Activated CD8-positive, alpha-beta memory T cell treated with anti-CD3 and anti-CD28 coated beads for 36 hours (primary cell): ENCODE results near the gene RABGAP1L. TPM values are rescaled to one million over a fixed set of nuclear protein-coding genes. Genes with fewer than 3 reads are reported as not detected.
"Not testable (repeated sequence)": the region's sequence is repeated elsewhere in the genome, so short reads cannot be mapped to it uniquely, and the experiment has no call there.

ENCODE experiments used
- CTCF ChIA-PET: fragments of 350-600 bp; sonication (Branson Sonifier 250); formaldehyde crosslinking; loops from one replicate; lab custom pipeline; 2021; ENCODE audit warnings: antibody characterized with exemption; lab: Charles Lee
- POLR2A ChIA-PET: fragments of 350-600 bp; sonication (Branson Sonifier 250); formaldehyde crosslinking; loops from one replicate; lab custom pipeline; 2021; ENCODE audit warnings: antibody characterized with exemption; lab: Charles Lee
- total RNA-seq, 2 experiments: library from RNA; stranded (reverse); gene quantifications; one replicate each; pipeline ENCODE4 v1.2.3, GENCODE V29; 2021

The RABGAP1L gene
- total RNA-seq, 2 experiments from 2014 or later = 31.8 to 33.4 TPM

GRCh38 chr1:174219606-174220370 is 60.5 kb downstream of the RABGAP1L start:
- CTCF ChIA-PET = interaction anchor here (0.5 to 0.9 kb wide), 2 partner anchors 42 to 64 kb away, joined by 3 to 4 read pairs; no protein-coding TSS in a partner anchor
- POLR2A ChIA-PET = no interaction called here

DNA sequence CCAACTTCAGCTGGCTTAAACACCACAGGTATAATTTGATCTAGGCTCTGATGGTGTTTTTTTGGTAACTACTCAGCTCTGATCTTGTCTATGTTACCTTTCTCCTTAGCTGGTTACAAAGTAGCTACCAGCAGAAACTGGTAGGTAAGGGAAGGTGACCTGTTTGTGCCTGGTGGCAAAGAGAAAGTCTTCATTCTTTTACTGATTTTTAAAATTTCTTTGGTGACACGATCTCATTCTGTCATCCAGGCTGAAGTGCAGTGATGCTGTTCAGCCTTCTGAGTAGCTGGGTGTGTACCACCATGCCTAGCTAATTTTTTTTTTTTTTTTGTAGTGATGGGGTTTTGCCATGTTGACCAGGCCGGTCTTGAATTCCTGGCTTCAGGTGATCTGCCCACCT is 62.4 kb downstream of the RABGAP1L start:
- POLR2A ChIA-PET = interaction anchor here (0.6 kb wide), 3 partner anchors 43 to 761 kb away, joined by 3 read pairs; no protein-coding TSS in a partner anchor
- CTCF ChIA-PET = interaction anchor here (0.6 kb wide), 1 partner anchor 778 kb away, joined by 3 read pairs; no protein-coding TSS in a partner anchor

DNA sequence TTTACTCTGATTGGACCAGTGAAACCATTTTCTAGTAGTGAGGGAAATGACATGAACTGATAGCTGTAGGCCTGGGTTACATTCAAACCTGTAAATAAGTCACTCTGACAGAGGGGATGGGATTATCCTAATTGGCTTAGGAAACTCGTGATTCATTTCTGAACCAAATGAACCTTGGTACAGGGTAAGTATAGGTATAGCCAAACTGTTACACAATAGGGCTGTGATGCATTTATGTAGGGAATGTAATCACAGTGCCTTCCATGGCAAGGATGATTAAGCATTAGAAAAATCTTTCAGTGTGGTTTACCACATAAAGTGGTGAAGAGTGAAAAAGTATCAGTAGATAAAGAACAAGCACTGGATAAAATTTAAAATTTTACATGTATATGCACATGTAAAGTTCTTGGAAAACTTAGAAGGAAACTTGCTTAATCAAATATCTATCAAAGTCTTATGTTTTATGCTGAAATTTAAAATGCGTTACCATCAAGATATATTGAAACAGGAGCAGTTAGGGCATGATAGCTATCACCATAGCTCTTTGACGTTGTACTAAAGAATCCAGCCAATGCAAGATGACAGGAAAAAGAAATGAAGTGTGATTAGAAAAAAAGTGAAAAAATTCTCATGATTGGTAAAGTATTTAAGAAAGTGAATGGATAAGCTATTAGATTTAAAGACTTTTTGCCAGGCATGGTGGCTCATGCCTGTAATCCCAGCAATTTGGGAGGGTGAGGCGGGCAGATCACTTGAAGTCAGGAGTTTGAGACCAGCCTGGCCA is 63.0 kb downstream of the RABGAP1L start:
- POLR2A ChIA-PET = no interaction called here
- CTCF ChIA-PET = no interaction called here

DNA sequence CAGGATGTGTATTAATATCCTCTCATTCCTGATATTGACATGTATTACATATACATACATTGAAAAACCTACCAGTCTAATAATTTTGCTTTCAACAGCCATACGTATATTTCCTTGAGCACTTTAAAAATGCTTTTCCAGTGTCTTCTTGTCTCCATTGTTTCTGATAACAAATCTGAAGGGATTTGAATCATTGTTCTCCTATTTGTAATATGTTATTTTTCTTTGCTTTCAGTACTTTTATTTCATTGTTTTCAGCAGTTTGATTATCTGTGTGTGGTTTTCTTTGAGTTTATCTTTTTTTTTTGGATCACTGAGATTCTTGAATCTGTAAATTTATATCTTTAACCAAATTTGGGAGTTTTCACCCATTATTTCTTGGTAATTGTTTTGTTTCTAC is 65.3 kb downstream of the RABGAP1L start:
- ChIA-PET CTCF (no interaction called here), POLR2A (no interaction called here)

DNA sequence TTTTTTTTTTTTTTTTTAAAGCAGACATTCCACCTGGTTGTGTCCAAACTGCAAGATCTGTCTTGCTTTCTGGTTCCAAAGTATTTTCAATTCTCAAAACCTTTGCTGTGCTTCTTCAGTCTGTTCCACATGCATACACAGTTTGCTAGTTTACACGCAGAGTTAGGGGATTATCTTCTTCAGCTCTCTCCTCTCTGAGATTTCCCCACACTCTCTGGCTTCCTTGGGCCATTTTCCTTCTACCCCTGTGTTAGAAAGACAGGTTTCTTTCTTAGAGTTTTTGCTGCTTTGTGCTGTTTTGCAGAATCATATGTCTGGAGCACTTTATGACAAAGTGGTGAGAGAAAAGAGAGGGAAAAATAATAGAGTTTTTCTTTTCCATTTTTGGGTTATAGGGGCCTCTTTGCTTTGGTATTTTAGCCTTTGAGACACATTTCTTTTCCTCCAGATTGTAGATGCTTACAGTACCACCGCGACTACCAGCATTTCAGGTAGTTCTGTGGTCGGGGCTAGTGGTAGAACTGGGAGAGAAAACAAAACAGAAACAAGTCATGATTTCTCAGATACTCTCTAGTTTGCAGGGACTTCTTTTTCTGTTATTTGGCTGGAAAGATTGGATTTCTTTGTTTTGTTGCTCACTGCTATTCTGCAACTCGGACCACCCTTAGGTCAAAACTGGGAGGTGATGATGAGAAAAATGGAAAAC is 66.3 kb downstream of the RABGAP1L start:
- ChIA-PET POLR2A (no interaction called here), CTCF (no interaction called here)

DNA sequence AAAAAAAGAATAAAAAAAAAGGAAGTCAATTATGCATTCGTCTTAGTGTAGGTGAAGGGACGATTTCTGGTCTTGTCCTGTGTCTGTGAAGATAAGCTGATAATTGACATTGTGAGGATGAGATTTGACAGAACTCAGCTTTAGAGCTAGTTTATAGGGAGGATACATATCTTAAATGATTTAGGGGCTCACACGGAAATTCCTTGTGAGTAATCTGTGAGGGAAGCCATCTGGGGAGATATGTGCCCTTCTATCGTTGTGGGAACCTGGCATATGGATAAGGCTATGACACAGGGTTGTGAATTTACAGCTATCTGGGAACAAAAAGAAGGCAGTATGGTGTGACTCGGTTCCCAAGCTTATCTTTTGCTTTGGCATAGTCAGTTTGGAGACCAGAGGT is 71.1 kb downstream of the RABGAP1L start:
- ChIA-PET POLR2A (no interaction called here), CTCF (no interaction called here)

DNA sequence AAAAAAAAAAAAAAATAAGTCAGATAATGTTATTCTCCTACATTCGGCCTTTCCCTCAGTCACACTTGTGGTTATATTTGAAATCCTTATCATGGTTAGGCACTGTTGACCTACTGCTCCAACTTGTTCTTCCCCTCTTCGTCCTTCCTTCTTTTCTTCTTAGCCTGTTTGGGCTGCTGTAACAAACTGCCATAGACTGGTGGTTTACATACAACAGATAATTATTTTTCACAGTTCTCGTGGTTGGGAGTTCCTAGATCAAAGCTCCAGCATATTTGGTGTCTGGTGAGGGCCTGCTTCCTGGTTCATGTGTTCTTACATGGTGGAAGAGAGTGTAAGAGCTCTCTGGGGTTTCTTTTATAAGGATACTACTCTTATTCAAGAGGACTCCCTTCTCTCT is 73.4 kb downstream of the RABGAP1L start:
- ChIA-PET CTCF (no interaction called here), POLR2A (no interaction called here)

DNA sequence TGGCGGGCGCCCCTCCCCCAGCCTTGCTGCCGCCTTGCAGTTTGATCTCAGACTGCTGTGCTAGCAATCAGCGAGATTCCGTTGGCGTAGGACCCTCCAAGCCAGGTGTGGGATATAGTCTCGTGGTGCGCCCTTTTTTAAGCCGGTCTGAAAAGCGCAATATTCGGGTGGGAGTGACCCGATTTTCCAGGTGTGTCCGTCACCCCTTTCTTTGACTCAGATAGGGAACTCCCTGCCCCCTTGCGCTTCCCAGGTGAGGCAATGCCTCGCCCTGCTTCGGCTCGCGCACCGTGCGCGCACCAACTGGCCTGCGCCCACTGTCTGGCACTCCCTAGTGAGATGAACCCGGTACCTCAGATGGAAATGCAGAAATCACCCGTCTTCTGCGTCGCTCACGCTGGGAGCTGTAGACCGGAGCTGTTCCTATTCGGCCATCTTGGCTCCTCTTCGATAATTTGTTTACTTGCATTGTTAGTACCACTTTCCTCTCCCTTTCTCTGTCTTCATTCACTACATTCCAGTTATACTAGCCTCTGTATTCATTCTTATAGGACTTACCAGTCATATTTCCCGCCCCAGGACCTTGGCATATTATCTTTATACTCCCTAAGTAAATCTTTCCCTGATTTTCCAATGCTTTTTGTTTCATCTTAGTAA is 79.7 kb downstream of the RABGAP1L start:
- POLR2A ChIA-PET, CTCF ChIA-PET: not testable (repeated sequence)

GRCh38 chr1:174239541-174239940 is 80.2 kb downstream of the RABGAP1L start:
- ChIA-PET CTCF (no interaction called here), POLR2A (no interaction called here)

DNA sequence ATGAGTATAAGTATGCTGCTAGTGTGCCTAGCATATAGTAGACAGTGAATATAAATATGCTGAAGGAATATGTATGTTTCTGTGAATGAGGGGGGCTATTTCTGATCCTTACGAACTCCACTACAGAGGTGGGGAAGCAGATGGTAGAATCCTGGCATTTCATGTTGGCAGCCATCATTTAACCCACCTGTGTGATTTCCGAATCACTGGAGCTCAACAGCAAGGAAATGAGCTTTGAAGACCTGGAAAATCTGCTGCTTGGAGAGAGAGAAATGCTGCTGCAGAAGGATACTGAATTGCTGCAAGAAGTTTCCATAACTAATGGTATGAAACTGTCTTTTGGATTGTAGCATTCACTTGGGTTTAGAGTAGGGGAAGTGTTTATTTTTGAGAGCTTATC is 83.5 kb downstream of the RABGAP1L start:
- POLR2A ChIA-PET = no interaction called here
- CTCF ChIA-PET = interaction anchor here (0.5 kb wide), 1 partner anchor 36 kb away, joined by 3 read pairs; no protein-coding TSS in a partner anchor

GRCh38 chr1:174243451-174244000 is 84.2 kb downstream of the RABGAP1L start:
- POLR2A ChIA-PET = no interaction called here
- CTCF ChIA-PET = interaction anchor here (0.5 kb wide), 1 partner anchor 35 kb away, joined by 3 read pairs; no protein-coding TSS in a partner anchor

- POLR2A ChIA-PET = no interaction called here
These were observed 84.7 kb downstream of the RABGAP1L start for GRCh38 chr1:174244017-174244416.

GRCh38 chr1:174247472-174247871 is 88.2 kb downstream of the RABGAP1L start:
- CTCF ChIA-PET = no interaction called here

More at GRCh38 chr1:174244017-174244416, 84.7 kb downstream of the RABGAP1L start:
- CTCF ChIA-PET = no interaction called here

DNA sequence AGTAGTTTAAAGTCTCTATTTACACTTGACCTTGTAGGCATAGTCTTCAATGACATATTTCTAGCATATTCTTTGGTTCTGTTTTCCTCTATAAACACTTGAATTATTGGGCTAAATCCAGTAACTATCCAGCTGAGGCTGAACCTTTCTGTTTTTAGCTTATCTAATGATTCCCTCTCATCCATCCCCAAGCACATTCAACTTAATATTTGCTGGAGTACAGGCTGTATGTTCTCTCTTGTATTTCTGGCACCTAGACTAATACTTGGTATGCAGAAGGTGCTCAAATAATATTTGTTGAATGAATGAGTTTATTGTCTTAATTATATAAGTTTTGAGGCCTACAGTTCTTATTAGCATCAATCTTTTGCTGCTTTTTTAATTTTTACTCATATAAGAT is 88.7 kb downstream of the RABGAP1L start:
- ChIA-PET CTCF (interaction anchor here (0.6 kb wide), 1 partner anchor 268 kb away, joined by 3 read pairs; no protein-coding TSS in a partner anchor), POLR2A (no interaction called here)

More at GRCh38 chr1:174247472-174247871, 88.2 kb downstream of the RABGAP1L start:
- POLR2A ChIA-PET = no interaction called here

DNA sequence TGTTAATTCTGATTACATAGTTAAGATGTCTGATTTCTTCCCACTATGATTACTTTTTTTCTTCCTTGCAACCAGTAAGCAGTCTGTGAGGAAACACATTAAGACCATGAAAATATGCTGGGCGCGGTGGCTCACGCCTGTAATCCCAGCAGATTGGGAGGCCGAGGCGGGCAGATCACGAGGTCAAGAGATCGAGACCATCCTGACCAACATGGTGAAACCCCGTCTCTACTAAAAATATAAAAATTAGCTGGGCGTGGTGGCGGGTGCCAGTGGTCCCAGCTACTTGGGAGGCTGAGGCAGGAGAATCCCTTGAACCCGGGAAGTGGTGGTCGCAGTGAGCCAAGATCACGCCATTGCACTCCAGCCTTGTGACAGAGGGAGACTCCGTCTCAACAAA is 97.1 kb downstream of the RABGAP1L start:
- POLR2A ChIA-PET, CTCF ChIA-PET: not testable (repeated sequence)

DNA sequence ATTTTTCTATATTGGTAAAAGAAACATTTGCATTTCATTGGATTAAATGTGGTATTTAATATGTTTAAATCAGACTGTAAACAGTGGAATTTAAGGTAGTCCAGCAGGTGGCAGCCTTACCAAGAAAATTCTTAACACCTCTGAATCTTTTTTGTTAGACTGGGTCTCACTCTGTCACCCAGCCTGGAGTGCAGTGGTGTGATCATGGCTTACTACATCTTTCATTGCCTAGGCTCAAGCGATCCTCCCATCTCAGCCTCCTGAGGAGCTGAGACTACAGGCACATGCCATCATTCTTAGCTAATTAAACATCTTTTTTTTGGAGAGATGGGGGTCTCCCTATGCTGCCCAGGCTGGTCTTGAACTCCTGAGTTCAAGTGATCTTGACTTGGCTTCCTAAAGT is 98.8 kb downstream of the RABGAP1L start:
- POLR2A ChIA-PET = no interaction called here
- CTCF ChIA-PET = interaction anchor here (1.1 kb wide), 1 partner anchor 487 kb away, joined by 3 read pairs; no protein-coding TSS in a partner anchor

GRCh38 chr1:174262349-174263241 is 103.3 kb downstream of the RABGAP1L start:
- CTCF ChIA-PET = interaction anchor here (0.6 to 2.2 kb wide), 7 partner anchors 19 to 732 kb away, joined by 3 to 12 read pairs (median 3); no protein-coding TSS in a partner anchor
- POLR2A ChIA-PET = no interaction called here

GRCh38 chr1:174265282-174265681 is 106.0 kb downstream of the RABGAP1L start:
- ChIA-PET POLR2A (no interaction called here), CTCF (interaction anchor here (1.0 kb wide), 1 partner anchor 208 kb away, joined by 3 read pairs; no protein-coding TSS in a partner anchor)
